H1 (cell line): ENCODE measurements around the gene KCTD16. TPM values are rescaled to one million over a fixed set of nuclear protein-coding genes. Genes with fewer than 3 reads are reported as not detected.

Experiments used
- CTCF ChIA-PET: fragments of 300-600 bp; sonication (Branson Sonifier 250); formaldehyde crosslinking; loops from one replicate; lab custom pipeline; 2021; ENCODE audit not compliant: partially characterized antibody; lab: Charles Lee
- POLR2A ChIA-PET: fragments of 300-600 bp; sonication (Branson Sonifier 250); formaldehyde crosslinking; loops from one replicate; lab custom pipeline; 2021; ENCODE audit warnings: inconsistent platforms; ENCODE audit not compliant: partially characterized antibody; lab: Charles Lee
- DNase-seq, 2 experiments: peaks; one replicate each; pipeline versions ENCODE4 v3.0.0 to v3.0.0-alpha.2; 2010 to 2022; ENCODE audit warnings: low spot score in 2 of 2, low read depth in 1 of 2, mixed read lengths in 1 of 2
- FAIRE-seq: peaks from 2 replicates; lab custom pipeline; 2011; peaks lifted over from hg19 to GRCh38; lab: Jason Lieb, UNC
- H2AFZ ChIP-seq: 2 replicates; pipeline ENCODE4 v1.8.1; 2012; ENCODE audit warnings: low read length, inconsistent platforms
- H2AK5ac ChIP-seq: 2 replicates; pipeline ENCODE4 v1.6.1; 2013; ENCODE audit warnings: low read depth, low read length
- H2BK120ac ChIP-seq: replicated peaks from 2 replicates; pipeline ENCODE3; 2013; ENCODE audit warnings: low read depth, low read length, inconsistent platforms
- H2BK12ac ChIP-seq: 2 replicates; pipeline ENCODE4 v1.6.1; 2013; ENCODE audit warnings: low read depth, low read length
- H2BK15ac ChIP-seq: 2 replicates; pipeline ENCODE4 v1.6.1; 2013; ENCODE audit warnings: low read length
- H2BK20ac ChIP-seq: 2 replicates; pipeline ENCODE4 v1.6.1; 2013; ENCODE audit warnings: low read length
- H2BK5ac ChIP-seq: 2 replicates; pipeline ENCODE4 v1.6.1; 2013; ENCODE audit warnings: low read depth, low read length
- H3K14ac ChIP-seq: 2 replicates; pipeline ENCODE4 v1.6.1; 2013; ENCODE audit warnings: inconsistent platforms; ENCODE audit not compliant: insufficient read length
- H3K18ac ChIP-seq: 2 replicates; pipeline ENCODE4 v1.6.1; 2013; ENCODE audit warnings: low read length; ENCODE audit errors: extremely low read depth
- H3K23ac ChIP-seq: 2 replicates; pipeline ENCODE4 v1.6.1; 2013; ENCODE audit warnings: inconsistent platforms; ENCODE audit not compliant: insufficient read length
- H3K23me2 ChIP-seq: 2 replicates; pipeline ENCODE4 v1.6.1; 2013; ENCODE audit warnings: low read depth, low read length
- H3K27ac ChIP-seq: 2 replicates; pipeline ENCODE4 v1.6.1; 2011; ENCODE audit warnings: low read depth, low read length, inconsistent platforms
- H3K27me3 ChIP-seq, 4 experiments: replicated peaks in 1 of 4; 1 replicate in 1 of 4; 2 replicates in 3 of 4; pipeline versions ENCODE4 v1.6.1 to v1.8.1; 2011 to 2013; ENCODE audit warnings: low read length in 3 of 4, mild to moderate bottlenecking in 3 of 4, inconsistent platforms in 2 of 4, mixed read lengths in 2 of 4, moderate library complexity in 1 of 4; ENCODE audit not compliant: control insufficient read depth in 3 of 4, insufficient read depth in 3 of 4; ENCODE audit errors: extremely low read depth in 1 of 4
- H3K36me3 ChIP-seq, 4 experiments: 2 replicates each; pipeline versions ENCODE4 v1.6.1 to v1.8.1; 2011 to 2013; ENCODE audit warnings: mild to moderate bottlenecking in 4 of 4, low read length in 3 of 4, moderate library complexity in 2 of 4, control low read depth in 1 of 4, inconsistent platforms in 1 of 4; ENCODE audit not compliant: insufficient read depth in 4 of 4, control insufficient read depth in 2 of 4
- H3K4ac ChIP-seq: replicated peaks from 2 replicates; pipeline ENCODE3; 2013; ENCODE audit warnings: low read length, low read depth, mixed read lengths, inconsistent platforms; ENCODE audit not compliant: insufficient read length
- H3K4me1 ChIP-seq, 4 experiments: replicated peaks in 1 of 4; 1 replicate in 1 of 4; 2 replicates in 3 of 4; pipeline versions ENCODE4 v1.6.1 to v1.8.1; 2011 to 2013; ENCODE audit warnings: low read length in 3 of 4, inconsistent platforms in 2 of 4, mixed read lengths in 1 of 4; ENCODE audit not compliant: insufficient read depth in 4 of 4, control insufficient read depth in 3 of 4
- H3K4me2 ChIP-seq, 2 experiments: 2 replicates each; pipeline versions ENCODE4 v1.6.1 to v1.8.1; 2011 to 2013; ENCODE audit warnings: low read depth in 2 of 2, low read length in 2 of 2, control low read depth in 1 of 2, inconsistent platforms in 1 of 2, mild to moderate bottlenecking in 1 of 2; ENCODE audit not compliant: insufficient read depth in 1 of 2
- H3K4me3 ChIP-seq, 4 experiments: fragments of 200-600, 300-600 bp in 1 of 4; sonication (generic), shearing (Covaris generic), sonication (Bioruptor Twin) in 1 of 4; 2 replicates each; pipeline versions ENCODE4 v1.5.1 to v1.8.1; 2011 to 2016; ENCODE audit warnings: low read length in 4 of 4, low read depth in 3 of 4, control low read depth in 2 of 4, inconsistent platforms in 2 of 4, mild to moderate bottlenecking in 2 of 4, mixed read lengths in 1 of 4, moderate library complexity in 1 of 4; ENCODE audit not compliant: insufficient read depth in 2 of 4; ENCODE audit errors: extremely low read depth in 1 of 4
- H3K56ac ChIP-seq: replicated peaks from 2 replicates; pipeline ENCODE3; 2013; ENCODE audit warnings: low read depth, mild to moderate bottlenecking, mixed read lengths, low read length, inconsistent platforms; ENCODE audit not compliant: insufficient read length
- H3K79me1 ChIP-seq: 2 replicates; pipeline ENCODE4 v1.6.1; 2013; ENCODE audit warnings: low read depth, low read length, control low read depth
- H3K79me2 ChIP-seq, 2 experiments: 2 replicates each; pipeline versions ENCODE4 v1.6.1 to v1.8.1; 2012 to 2013; ENCODE audit warnings: low read length in 2 of 2, mild to moderate bottlenecking in 2 of 2, inconsistent platforms in 1 of 2; ENCODE audit not compliant: insufficient read depth in 2 of 2, control insufficient read depth in 1 of 2
- H3K9ac ChIP-seq, 4 experiments: replicated peaks in 1 of 4; 1 replicate in 1 of 4; 2 replicates in 3 of 4; pipeline versions ENCODE4 v1.6.1 to v1.8.1; 2011 to 2013; ENCODE audit warnings: low read depth in 3 of 4, low read length in 3 of 4, control low read depth in 2 of 4, mild to moderate bottlenecking in 2 of 4, moderate library complexity in 2 of 4, inconsistent platforms in 1 of 4; ENCODE audit errors: extremely low read depth in 1 of 4
- H3K9me3 ChIP-seq, 2 experiments: 2 replicates each; pipeline versions ENCODE4 v1.6.1 to v1.8.1; 2012 to 2013; ENCODE audit warnings: mild to moderate bottlenecking in 2 of 2, moderate library complexity in 2 of 2, control low read depth in 1 of 2, inconsistent platforms in 1 of 2, low read depth in 1 of 2, low read length in 1 of 2, mixed read lengths in 1 of 2; ENCODE audit not compliant: insufficient read depth in 2 of 2
- H4K20me1 ChIP-seq, 2 experiments: replicated peaks in 1 of 2; 2 replicates each; pipeline versions ENCODE3 to v1.8.1; 2011 to 2013; ENCODE audit warnings: inconsistent platforms in 2 of 2, low read length in 2 of 2, mild to moderate bottlenecking in 1 of 2; ENCODE audit not compliant: insufficient read depth in 2 of 2, control insufficient read depth in 1 of 2
- H4K5ac ChIP-seq: 2 replicates; pipeline ENCODE4 v1.6.1; 2013; ENCODE audit warnings: low read length, low read depth, mixed read lengths, inconsistent platforms; ENCODE audit not compliant: insufficient read length
- H4K8ac ChIP-seq: 2 replicates; pipeline ENCODE4 v1.8.0; 2013; ENCODE audit warnings: mild to moderate bottlenecking, moderate library complexity, low read length, inconsistent platforms; ENCODE audit not compliant: insufficient read depth; ENCODE audit errors: extremely low read depth
- H4K91ac ChIP-seq: replicated peaks from 2 replicates; pipeline ENCODE3; 2013; ENCODE audit warnings: low read length, mixed read lengths, inconsistent platforms; ENCODE audit not compliant: insufficient read length
- ASH2L ChIP-seq: fragments of 200-600, 300-600 bp; sonication (generic); IDR thresholded peaks from one replicate; pipeline ENCODE4 v1.7.1; 2017; ENCODE audit warnings: low read length
- CHD1 ChIP-seq: IDR thresholded peaks from 2 replicates; pipeline ENCODE4 v1.6.1; 2012; ENCODE audit warnings: low read depth, low read length, improper control_type of control experiment
- CHD2 ChIP-seq: IDR thresholded peaks from 2 replicates; pipeline ENCODE4 v1.6.1; 2012; ENCODE audit warnings: low read length, improper control_type of control experiment
- CREB1 ChIP-seq: IDR thresholded peaks from 2 replicates; pipeline ENCODE4 v1.6.1; 2012; ENCODE audit warnings: inconsistent platforms
- EP300 ChIP-seq, 2 experiments: IDR thresholded peaks; 1 replicate in 1 of 2; 2 replicates in 1 of 2; pipeline ENCODE4 v1.6.1; 2011 to 2012; ENCODE audit warnings: low read depth in 2 of 2, low read length in 2 of 2, mild to moderate bottlenecking in 2 of 2, borderline replicate concordance in 1 of 2, inconsistent platforms in 1 of 2, moderate library complexity in 1 of 2
- HDAC2 ChIP-seq, 2 experiments: fragments of 300-600 bp in 1 of 2; sonication (generic) in 1 of 2; IDR thresholded peaks; 2 replicates each; pipeline ENCODE4 v1.6.1; 2011 to 2012; ENCODE audit warnings: low read depth in 2 of 2, low read length in 2 of 2, mild to moderate bottlenecking in 2 of 2, moderate library complexity in 2 of 2, borderline replicate concordance in 1 of 2, inconsistent platforms in 1 of 2
- MAFK ChIP-seq: IDR thresholded peaks from 2 replicates; pipeline ENCODE4 v1.6.1; 2012; ENCODE audit warnings: low read depth, mild to moderate bottlenecking, improper control_type of control experiment, low read length
- NRF1 ChIP-seq: IDR thresholded peaks from 2 replicates; pipeline ENCODE4 v1.6.1; 2011; ENCODE audit warnings: mild to moderate bottlenecking, low read depth, low read length, improper control_type of control experiment
- POU5F1 ChIP-seq: IDR thresholded peaks from 2 replicates; pipeline ENCODE4 v1.6.1; 2011; ENCODE audit warnings: low read depth, mild to moderate bottlenecking, low read length, moderate library complexity
- RAD21 ChIP-seq, 2 experiments: IDR thresholded peaks in 1 of 2; conservative IDR thresholded peaks in 1 of 2; 2 replicates each; pipeline ENCODE4 v1.6.1; 2011; ENCODE audit warnings: low read depth in 2 of 2, low read length in 2 of 2, improper control_type of control experiment in 1 of 2, inconsistent platforms in 1 of 2, mild to moderate bottlenecking in 1 of 2, moderate library complexity in 1 of 2
- RXRA ChIP-seq: IDR thresholded peaks from 2 replicates; pipeline ENCODE4 v1.6.1; 2011; ENCODE audit warnings: low read depth, mild to moderate bottlenecking, low read length, moderate library complexity; ENCODE audit not compliant: insufficient read depth
- USF2 ChIP-seq: IDR thresholded peaks from 2 replicates; pipeline ENCODE4 v1.6.1; 2011; ENCODE audit warnings: low read length, improper control_type of control experiment
- ZNF274 ChIP-seq: IDR thresholded peaks from 2 replicates; pipeline ENCODE4 v1.7.0; 2012; ENCODE audit warnings: low read length, borderline replicate concordance; ENCODE audit errors: extremely low read depth
- WGBS, 2 experiments: shearing (Covaris generic) in 1 of 2; methylation state at CpG; one replicate each; pipeline versions ENCODE4 v1.1.6 to v1.1.7; 2013 to 2015; ENCODE audit warnings: low lambda C conversion rate in 2 of 2, mixed read lengths in 2 of 2, inconsistent platforms in 1 of 2, low coverage in 1 of 2, missing lambda C conversion rate in 1 of 2; ENCODE audit not compliant: insufficient replicate concordance in 2 of 2, insufficient coverage in 1 of 2, insufficient read length in 1 of 2; ENCODE audit errors: extremely low coverage in 1 of 2, missing lambda C conversion rate in 1 of 2; 5-methylcytosine and 5-hydroxymethylcytosine counted together
- polyA plus RNA-seq, 7 experiments: library from polyadenylated mRNA; depleted of rRNA in 3 of 7; stranded (reverse) in 5 of 7; unstranded in 2 of 7; fragments of >200 nt in 5 of 7; fragments of 200-250 nt in 2 of 7; gene quantifications; 1 replicate in 5 of 7; 2 replicates in 1 of 7; 4 replicates in 1 of 7; pipeline versions ENCODE4 v1.2.1 to v1.2.3, GENCODE V29; 2011 to 2013; ENCODE audit warnings: missing spikeins in 2 of 7, mixed read lengths in 2 of 7
- total RNA-seq: library from RNA; stranded (reverse); fragmentation: NEBNext Ultra II Directional; extraction: Animal tissue kit (Norgen Biotek cat#: 25700); gene quantifications from 2 replicates; pipeline ENCODE4 v1.2.1, GENCODE V29; 2021

Gene KCTD16
- total and polyA plus RNA-seq, 2 of the 8 experiments (the other 6 are each of a cell fraction or from before 2014, with no cell fraction given) = 0.03 to 0.24 TPM

- no peaks in the 10 kb centered on the region for H3K36me3 ChIP-seq
- no peaks in the 10 kb centered on the region for H3K79me2 ChIP-seq
- H3K56ac ChIP-seq = no peak overlapping the region
- no peaks in the 10 kb centered on the region for H3K9me3 ChIP-seq
- H2AK5ac ChIP-seq = no peak overlapping the region
- no peak overlapping the region for H2BK120ac ChIP-seq
- no peak overlapping the region for H4K91ac ChIP-seq
- no peak for FAIRE-seq
- no peaks in the 10 kb centered on the region for H3K27me3 ChIP-seq
- no peak for TF ChIP-seq HDAC2 (IDR thresholded peaks at IDR 0.05; ENCODE audit: borderline replicate concordance in 1 of 2, low read depth in 2 of 2, low read length in 2 of 2)
- TF ChIP-seq CHD2 = no peak
- TF ChIP-seq RXRA = no peak
- no peak for TF ChIP-seq USF2
- no peak for TF ChIP-seq CREB1
- no peak for TF ChIP-seq CHD1
- TF ChIP-seq RAD21 (IDR thresholded peaks at IDR 0.05 in 1 of 2, conservative IDR thresholded peaks at IDR 0.05 in 1 of 2; ENCODE audit: low read depth in 2 of 2, low read length in 2 of 2) = no peak
- no peak for TF ChIP-seq ZNF274
- no peak for TF ChIP-seq EP300 (IDR thresholded peaks at IDR 0.05; ENCODE audit: borderline replicate concordance in 1 of 2, low read depth in 2 of 2, low read length in 2 of 2)
- TF ChIP-seq NRF1 = no peak
- no peak for TF ChIP-seq ASH2L
- no peak for TF ChIP-seq MAFK
- no peak for TF ChIP-seq POU5F1
- H2BK5ac ChIP-seq = no peak overlapping the region
- H3K4me1 ChIP-seq = peaks cover 0 to 3% (median 0%) of the 10 kb centered on the region in 4 experiments; a peak in 1 of 7 replicates
- H3K23ac ChIP-seq = no peak overlapping the region
- H3K4ac ChIP-seq = no peak overlapping the region
- no peak overlapping the region for H3K27ac ChIP-seq
- H4K8ac ChIP-seq = no peak overlapping the region
- no peak overlapping the region for H3K4me2 ChIP-seq
- H4K5ac ChIP-seq = no peak overlapping the region
- no peak for DNase-seq
- no peak overlapping the region for H3K4me3 ChIP-seq
- whole genome bisulfite sequencing, 2 experiments = 86% methylated on average over 2 of the region's 2 CpGs; no CpG with 5 or more reads in 1 of the 2 experiments
- H2BK20ac ChIP-seq = no peak overlapping the region
- no peaks in the 10 kb centered on the region for H4K20me1 ChIP-seq
- H3K79me1 ChIP-seq = no peaks in the 10 kb centered on the region
- H2BK12ac ChIP-seq = no peak overlapping the region
- ChIA-PET CTCF (interaction anchor here (1.6 to 1.7 kb wide), 2 partner anchors 15 to 766 kb away, joined by 4 to 5 read pairs; no protein-coding TSS in a partner anchor), POLR2A (no interaction called here)
- H3K23me2 ChIP-seq = no peaks in the 10 kb centered on the region
- no peak overlapping the region for H3K18ac ChIP-seq
- H2AFZ ChIP-seq = no peak overlapping the region
- no peak overlapping the region for H3K9ac ChIP-seq
- H3K14ac ChIP-seq = no peak overlapping the region
- no peak overlapping the region for H2BK15ac ChIP-seq
These were observed 301.5 kb downstream of the KCTD16 start for GRCh38 chr5:144472221-144472620.
